Liver (tissue), 9 donors: ENCODE results near the gene ZNF740. TPM values are rescaled to one million over a fixed set of nuclear protein-coding genes. Genes with fewer than 3 reads are reported as not detected.

Experiments used
- DNase-seq: peaks from one replicate; pipeline ENCODE4 v3.0.0-alpha.2; 2017; ENCODE audit warnings: low spot score
- H3K27ac ChIP-seq, 2 donors: one replicate each; pipeline ENCODE4 v1.7.0; 2013; ENCODE audit warnings: inconsistent platforms in 2 of 2, low read length in 2 of 2, control low read depth in 1 of 2, low read depth in 1 of 2, mild to moderate bottlenecking in 1 of 2
- H3K27me3 ChIP-seq, 4 donors: one replicate each; pipeline versions ENCODE4 v1.6.1 to v1.7.0; 2013; ENCODE audit warnings: low read length in 3 of 4, inconsistent platforms in 1 of 4, mild to moderate bottlenecking in 1 of 4, moderate library complexity in 1 of 4; ENCODE audit not compliant: control insufficient read depth in 4 of 4, insufficient read depth in 4 of 4
- H3K36me3 ChIP-seq, 4 donors: one replicate each; pipeline versions ENCODE4 v1.6.1 to v1.7.0; 2013; ENCODE audit warnings: low read length in 3 of 4, mild to moderate bottlenecking in 3 of 4, low read depth in 1 of 4, moderate library complexity in 1 of 4; ENCODE audit not compliant: control insufficient read depth in 4 of 4, insufficient read depth in 3 of 4
- H3K4me1 ChIP-seq, 4 donors: one replicate each; pipeline versions ENCODE4 v1.6.1 to v1.7.0; 2013; ENCODE audit warnings: low read length in 3 of 4, mild to moderate bottlenecking in 3 of 4, moderate library complexity in 1 of 4; ENCODE audit not compliant: control insufficient read depth in 4 of 4, insufficient read depth in 4 of 4
- H3K4me3 ChIP-seq, 3 donors: one replicate each; pipeline versions ENCODE4 v1.6.1 to v1.7.0; 2013; ENCODE audit warnings: low read length in 3 of 3, control low read depth in 1 of 3, low read depth in 1 of 3, mild to moderate bottlenecking in 1 of 3
- H3K9ac ChIP-seq, 2 donors: one replicate each; pipeline ENCODE4 v1.7.0; 2013; ENCODE audit warnings: low read length in 2 of 2, mild to moderate bottlenecking in 2 of 2, moderate library complexity in 2 of 2, control low read depth in 1 of 2, low read depth in 1 of 2
- H3K9me3 ChIP-seq, 4 donors: one replicate each; pipeline versions ENCODE4 v1.6.1 to v1.7.0; 2013; ENCODE audit warnings: low read length in 3 of 4; ENCODE audit not compliant: control insufficient read depth in 4 of 4
- EGR1 ChIP-seq, 2 donors: IDR thresholded peaks; 2 replicates each; pipeline ENCODE4 v1.6.1; 2016 to 2018; ENCODE audit warnings: antibody characterized with exemption in 2 of 2, low read depth in 2 of 2
- FOXA1 ChIP-seq: IDR thresholded peaks from 2 replicates; pipeline ENCODE4 v1.6.1; 2016; ENCODE audit warnings: antibody characterized with exemption
- FOXA2 ChIP-seq: IDR thresholded peaks from 2 replicates; pipeline ENCODE4 v1.6.1; 2016; ENCODE audit warnings: antibody characterized with exemption
- GABPA ChIP-seq, 2 donors: IDR thresholded peaks in 1 of 2; conservative IDR thresholded peaks in 1 of 2; 2 replicates each; pipeline ENCODE4 v1.6.1; 2016; ENCODE audit warnings: antibody characterized with exemption in 2 of 2, mild to moderate bottlenecking in 1 of 2, moderate library complexity in 1 of 2
- HNF4A ChIP-seq, 2 donors: conservative IDR thresholded peaks; 2 replicates each; pipeline ENCODE4 v1.6.1; 2016; ENCODE audit warnings: antibody characterized with exemption in 2 of 2, mild to moderate bottlenecking in 2 of 2
- HNF4G ChIP-seq: IDR thresholded peaks from 2 replicates; pipeline ENCODE4 v1.6.1; 2016; ENCODE audit warnings: antibody characterized with exemption
- JUND ChIP-seq, 2 donors: IDR thresholded peaks; 2 replicates each; pipeline ENCODE4 v1.6.1; 2016; ENCODE audit warnings: antibody characterized with exemption in 2 of 2
- NR2F2 ChIP-seq: IDR thresholded peaks from 2 replicates; pipeline ENCODE4 v1.6.1; 2016; ENCODE audit warnings: antibody characterized with exemption
- RAD21 ChIP-seq, 2 donors: IDR thresholded peaks; 2 replicates each; pipeline ENCODE4 v1.6.1; 2016; ENCODE audit warnings: antibody characterized with exemption in 2 of 2, mild to moderate bottlenecking in 2 of 2
- RXRA ChIP-seq, 2 donors: IDR thresholded peaks; 2 replicates each; pipeline ENCODE4 v1.6.1; 2017 to 2018; ENCODE audit warnings: antibody characterized with exemption in 2 of 2, mild to moderate bottlenecking in 1 of 2
- SP1 ChIP-seq: IDR thresholded peaks from 2 replicates; pipeline ENCODE4 v1.6.1; 2018; ENCODE audit warnings: antibody characterized with exemption, mild to moderate bottlenecking
- TAF1 ChIP-seq: conservative IDR thresholded peaks from 2 replicates; pipeline ENCODE4 v1.6.1; 2016; ENCODE audit warnings: antibody characterized with exemption, mild to moderate bottlenecking
- YY1 ChIP-seq: IDR thresholded peaks from 2 replicates; pipeline ENCODE4 v1.6.1; 2016; ENCODE audit warnings: antibody characterized with exemption, mild to moderate bottlenecking
- WGBS: extraction: QIAGEN DNeasy Blood & Tissue Kit; methylation state at CpG from one replicate; pipeline ENCODE4 v1.1.7; 2013; 5-methylcytosine and 5-hydroxymethylcytosine counted together
- polyA plus RNA-seq, 2 donors: library from polyadenylated mRNA; stranded (reverse) in 1 of 2; unstranded in 1 of 2; fragments of 200-250 nt in 1 of 2; fragments of >200 nt in 1 of 2; fragmentation: Nextera tagmentation in 1 of 2; extraction: Ambion mirVana in 1 of 2; gene quantifications; one replicate each; pipeline versions ENCODE4 v1.2.1 to v1.2.3, GENCODE V29; 2013 to 2015
- total RNA-seq, 2 donors: library from RNA; depleted of rRNA; stranded (reverse); fragments of >200 nt; gene quantifications; one replicate each; pipeline ENCODE4 v1.2.3, GENCODE V29; 2014
- TF ChIP-seq, protein P1 (sequence below): IDR thresholded peaks from 2 replicates; pipeline ENCODE4 v1.6.1; 2016; ENCODE audit warnings: antibody characterized with exemption
- TF ChIP-seq, protein P2 (sequence below): IDR thresholded peaks from 2 replicates; pipeline ENCODE4 v1.6.1; 2016; ENCODE audit warnings: antibody characterized with exemption
- TF ChIP-seq, protein P3 (sequence below): IDR thresholded peaks from 2 replicates; pipeline ENCODE4 v1.6.1; 2016; ENCODE audit warnings: antibody characterized with exemption, mild to moderate bottlenecking
- TF ChIP-seq, protein P4 (sequence below): fragments of 150-350 bp; IDR thresholded peaks from 2 replicates; pipeline ENCODE4 v1.5.1; 2017; ENCODE audit warnings: improper control_type of control experiment, low read depth, low read length; ENCODE audit not compliant: missing input control
- TF ChIP-seq, protein P5 (sequence below): IDR thresholded peaks from 2 replicates; pipeline ENCODE4 v1.6.1; 2016; ENCODE audit warnings: antibody characterized with exemption
- donor health status: healthy.
- donor health status: healthy.
- donor health status: healthy.
- donor health status: healthy.
- donor health status: healthy.

The ZNF740 gene
- total and polyA plus RNA-seq, 4 donors = 1.4 to 14.4 (median 6.3) TPM

DNA sequence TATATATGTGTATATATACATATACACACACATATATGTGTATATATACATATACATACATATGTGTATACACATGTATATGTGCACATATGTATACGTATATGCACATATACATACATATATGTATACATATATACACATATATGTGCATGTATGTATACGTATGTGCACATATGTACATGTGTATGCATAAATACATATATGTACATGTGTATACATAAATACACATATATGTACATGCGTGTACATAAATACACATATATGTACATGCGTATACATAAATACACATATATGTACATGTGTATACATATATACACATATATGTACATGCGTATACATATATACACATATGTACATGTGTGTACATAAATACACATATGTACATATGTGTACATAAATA lies 33.3 kb upstream of the ZNF740 start:
- peaks cover 0 to 11% (median 5%) of the 10 kb centered on the region in 4 donors for H3K4me1 ChIP-seq
- no peak overlapping the region for H3K27ac ChIP-seq
- no peak overlapping the region for H3K4me3 ChIP-seq
- DNase-seq = no peak
- H3K27me3 ChIP-seq = no peaks in the 10 kb centered on the region
- WGBS = 88% methylated on average over 5 of the region's 5 CpGs
- no peaks in the 10 kb centered on the region for H3K36me3 ChIP-seq
- TF ChIP-seq HNF4A (conservative IDR thresholded peaks at IDR 0.05) (no peak), TAF1 (no peak)
- TF ChIP-seq, protein P1, sequence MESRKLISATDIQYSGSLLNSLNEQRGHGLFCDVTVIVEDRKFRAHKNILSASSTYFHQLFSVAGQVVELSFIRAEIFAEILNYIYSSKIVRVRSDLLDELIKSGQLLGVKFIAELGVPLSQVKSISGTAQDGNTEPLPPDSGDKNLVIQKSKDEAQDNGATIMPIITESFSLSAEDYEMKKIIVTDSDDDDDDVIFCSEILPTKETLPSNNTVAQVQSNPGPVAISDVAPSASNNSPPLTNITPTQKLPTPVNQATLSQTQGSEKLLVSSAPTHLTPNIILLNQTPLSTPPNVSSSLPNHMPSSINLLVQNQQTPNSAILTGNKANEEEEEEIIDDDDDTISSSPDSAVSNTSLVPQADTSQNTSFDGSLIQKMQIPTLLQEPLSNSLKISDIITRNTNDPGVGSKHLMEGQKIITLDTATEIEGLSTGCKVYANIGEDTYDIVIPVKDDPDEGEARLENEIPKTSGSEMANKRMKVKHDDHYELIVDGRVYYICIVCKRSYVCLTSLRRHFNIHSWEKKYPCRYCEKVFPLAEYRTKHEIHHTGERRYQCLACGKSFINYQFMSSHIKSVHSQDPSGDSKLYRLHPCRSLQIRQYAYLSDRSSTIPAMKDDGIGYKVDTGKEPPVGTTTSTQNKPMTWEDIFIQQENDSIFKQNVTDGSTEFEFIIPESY = no peak
- no peaks in the 10 kb centered on the region for H3K9me3 ChIP-seq
- H3K9ac ChIP-seq = no peak overlapping the region

DNA sequence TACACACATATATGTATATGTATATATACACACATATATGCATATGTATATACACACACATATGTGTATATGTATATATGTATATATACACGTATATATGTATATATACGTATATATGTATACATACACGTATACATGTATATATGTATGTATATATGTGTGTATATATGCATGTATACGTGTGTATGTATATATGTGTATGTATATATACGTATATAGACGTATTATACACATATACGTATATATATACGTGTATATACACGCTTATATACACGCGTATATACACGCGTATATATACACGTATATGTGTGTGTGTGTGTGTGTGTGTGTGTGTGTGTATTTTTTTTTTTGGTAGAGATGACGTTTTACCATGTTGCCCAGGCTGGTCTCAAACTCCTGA lies 32.9 kb upstream of the ZNF740 start:
- 89% methylated on average over 15 of the region's 15 CpGs for WGBS
- Histone ChIP-seq H3K4me3 (no peak overlapping the region), H3K4me1 (peaks cover 0 to 11% (median 5%) of the 10 kb centered on the region in 4 donors), H3K27ac (no peak overlapping the region), H3K36me3 (no peaks in the 10 kb centered on the region), H3K9ac (no peak overlapping the region), H3K27me3 (no peaks in the 10 kb centered on the region), H3K9me3 (no peaks in the 10 kb centered on the region)
- no peak for DNase-seq
- TF ChIP-seq YY1 = no peak

DNA sequence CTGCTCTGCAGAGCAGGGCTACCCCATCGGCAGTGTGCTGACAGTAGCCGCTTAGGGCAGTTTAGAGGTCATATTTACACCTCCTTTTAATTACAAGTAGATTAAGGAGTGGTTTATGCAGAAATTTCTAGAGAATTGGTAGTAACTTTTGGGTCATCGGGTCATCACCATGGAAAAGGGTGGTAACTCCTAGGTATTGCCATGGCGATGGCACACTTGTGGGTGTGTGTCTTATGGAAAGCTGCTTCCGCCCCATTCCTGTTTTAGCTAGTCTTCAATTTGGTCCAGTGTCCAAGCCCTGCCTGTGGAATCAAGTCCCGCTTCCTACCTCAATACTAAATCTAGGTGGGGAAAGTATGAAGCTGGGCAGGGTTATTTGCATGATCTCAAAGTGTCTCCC lies 29.5 kb upstream of the ZNF740 start:
- Histone ChIP-seq H3K36me3 (no peaks in the 10 kb centered on the region), H3K9ac (no peak overlapping the region), H3K4me1 (peaks cover 0 to under 1% (median 0%) of the 10 kb centered on the region in 4 donors), H3K4me3 (no peak overlapping the region), H3K9me3 (no peaks in the 10 kb centered on the region), H3K27ac (no peak overlapping the region), H3K27me3 (no peaks in the 10 kb centered on the region)
- TF ChIP-seq HNF4A (conservative IDR thresholded peaks at IDR 0.05) (no peak), EGR1 (IDR thresholded peaks at IDR 0.05; ENCODE audit: low read depth in 2 of 2) (no peak), RAD21 (IDR thresholded peaks at IDR 0.05) (no peak), JUND (IDR thresholded peaks at IDR 0.05) (no peak), YY1 (no peak), FOXA2 (no peak), SP1 (no peak), TAF1 (no peak), FOXA1 (no peak), HNF4G (no peak), GABPA (IDR thresholded peaks at IDR 0.05 in 1 of 2, conservative IDR thresholded peaks at IDR 0.05 in 1 of 2) (no peak), NR2F2 (no peak), RXRA (IDR thresholded peaks at IDR 0.05) (no peak)
- TF ChIP-seq, protein P1 = no peak
- TF ChIP-seq, protein P2, sequence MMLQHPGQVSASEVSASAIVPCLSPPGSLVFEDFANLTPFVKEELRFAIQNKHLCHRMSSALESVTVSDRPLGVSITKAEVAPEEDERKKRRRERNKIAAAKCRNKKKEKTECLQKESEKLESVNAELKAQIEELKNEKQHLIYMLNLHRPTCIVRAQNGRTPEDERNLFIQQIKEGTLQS = no peak
- TF ChIP-seq, protein P3, sequence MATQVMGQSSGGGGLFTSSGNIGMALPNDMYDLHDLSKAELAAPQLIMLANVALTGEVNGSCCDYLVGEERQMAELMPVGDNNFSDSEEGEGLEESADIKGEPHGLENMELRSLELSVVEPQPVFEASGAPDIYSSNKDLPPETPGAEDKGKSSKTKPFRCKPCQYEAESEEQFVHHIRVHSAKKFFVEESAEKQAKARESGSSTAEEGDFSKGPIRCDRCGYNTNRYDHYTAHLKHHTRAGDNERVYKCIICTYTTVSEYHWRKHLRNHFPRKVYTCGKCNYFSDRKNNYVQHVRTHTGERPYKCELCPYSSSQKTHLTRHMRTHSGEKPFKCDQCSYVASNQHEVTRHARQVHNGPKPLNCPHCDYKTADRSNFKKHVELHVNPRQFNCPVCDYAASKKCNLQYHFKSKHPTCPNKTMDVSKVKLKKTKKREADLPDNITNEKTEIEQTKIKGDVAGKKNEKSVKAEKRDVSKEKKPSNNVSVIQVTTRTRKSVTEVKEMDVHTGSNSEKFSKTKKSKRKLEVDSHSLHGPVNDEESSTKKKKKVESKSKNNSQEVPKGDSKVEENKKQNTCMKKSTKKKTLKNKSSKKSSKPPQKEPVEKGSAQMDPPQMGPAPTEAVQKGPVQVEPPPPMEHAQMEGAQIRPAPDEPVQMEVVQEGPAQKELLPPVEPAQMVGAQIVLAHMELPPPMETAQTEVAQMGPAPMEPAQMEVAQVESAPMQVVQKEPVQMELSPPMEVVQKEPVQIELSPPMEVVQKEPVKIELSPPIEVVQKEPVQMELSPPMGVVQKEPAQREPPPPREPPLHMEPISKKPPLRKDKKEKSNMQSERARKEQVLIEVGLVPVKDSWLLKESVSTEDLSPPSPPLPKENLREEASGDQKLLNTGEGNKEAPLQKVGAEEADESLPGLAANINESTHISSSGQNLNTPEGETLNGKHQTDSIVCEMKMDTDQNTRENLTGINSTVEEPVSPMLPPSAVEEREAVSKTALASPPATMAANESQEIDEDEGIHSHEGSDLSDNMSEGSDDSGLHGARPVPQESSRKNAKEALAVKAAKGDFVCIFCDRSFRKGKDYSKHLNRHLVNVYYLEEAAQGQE = no peak
- TF ChIP-seq, protein P4, sequence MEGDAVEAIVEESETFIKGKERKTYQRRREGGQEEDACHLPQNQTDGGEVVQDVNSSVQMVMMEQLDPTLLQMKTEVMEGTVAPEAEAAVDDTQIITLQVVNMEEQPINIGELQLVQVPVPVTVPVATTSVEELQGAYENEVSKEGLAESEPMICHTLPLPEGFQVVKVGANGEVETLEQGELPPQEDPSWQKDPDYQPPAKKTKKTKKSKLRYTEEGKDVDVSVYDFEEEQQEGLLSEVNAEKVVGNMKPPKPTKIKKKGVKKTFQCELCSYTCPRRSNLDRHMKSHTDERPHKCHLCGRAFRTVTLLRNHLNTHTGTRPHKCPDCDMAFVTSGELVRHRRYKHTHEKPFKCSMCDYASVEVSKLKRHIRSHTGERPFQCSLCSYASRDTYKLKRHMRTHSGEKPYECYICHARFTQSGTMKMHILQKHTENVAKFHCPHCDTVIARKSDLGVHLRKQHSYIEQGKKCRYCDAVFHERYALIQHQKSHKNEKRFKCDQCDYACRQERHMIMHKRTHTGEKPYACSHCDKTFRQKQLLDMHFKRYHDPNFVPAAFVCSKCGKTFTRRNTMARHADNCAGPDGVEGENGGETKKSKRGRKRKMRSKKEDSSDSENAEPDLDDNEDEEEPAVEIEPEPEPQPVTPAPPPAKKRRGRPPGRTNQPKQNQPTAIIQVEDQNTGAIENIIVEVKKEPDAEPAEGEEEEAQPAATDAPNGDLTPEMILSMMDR = no peak
- TF ChIP-seq, protein P5, sequence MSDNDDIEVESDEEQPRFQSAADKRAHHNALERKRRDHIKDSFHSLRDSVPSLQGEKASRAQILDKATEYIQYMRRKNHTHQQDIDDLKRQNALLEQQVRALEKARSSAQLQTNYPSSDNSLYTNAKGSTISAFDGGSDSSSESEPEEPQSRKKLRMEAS = no peak
- 93% methylated on average over 6 of the region's 6 CpGs for WGBS
- no peak for DNase-seq
